ENCODE data around the gene GAS7.

The GAS7 gene

DNA sequence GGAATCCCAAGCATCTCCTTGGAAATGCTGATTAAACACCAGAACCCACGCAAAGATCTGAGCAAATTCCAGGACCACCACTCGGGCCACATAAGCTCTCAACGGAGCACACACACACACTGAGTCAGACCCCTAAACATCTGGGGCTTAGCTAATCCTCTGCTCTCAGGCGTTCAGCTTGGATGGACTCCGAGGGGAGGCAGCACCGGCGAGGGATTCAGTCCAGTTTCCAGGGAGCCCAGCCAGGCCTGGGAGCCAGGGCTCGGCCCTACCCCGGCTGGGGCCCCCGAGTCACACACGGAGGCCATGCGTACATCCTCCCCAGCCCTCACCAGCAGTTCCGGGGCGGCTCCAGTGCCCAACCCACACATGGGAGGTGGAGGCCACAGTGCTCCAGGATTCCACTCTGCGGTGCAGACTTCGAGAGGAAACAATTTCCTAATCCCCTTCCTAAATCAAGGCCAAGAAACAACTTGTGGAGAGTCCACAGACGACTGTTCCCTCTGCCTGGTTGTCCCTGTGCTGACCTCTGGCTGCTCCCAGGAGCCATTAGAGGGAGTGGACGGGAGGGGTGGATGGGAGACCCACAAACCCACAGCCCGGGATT lies 70.5 kb downstream of the GAS7 start:
- DNase-seq, result peak; percentile 81

DNA sequence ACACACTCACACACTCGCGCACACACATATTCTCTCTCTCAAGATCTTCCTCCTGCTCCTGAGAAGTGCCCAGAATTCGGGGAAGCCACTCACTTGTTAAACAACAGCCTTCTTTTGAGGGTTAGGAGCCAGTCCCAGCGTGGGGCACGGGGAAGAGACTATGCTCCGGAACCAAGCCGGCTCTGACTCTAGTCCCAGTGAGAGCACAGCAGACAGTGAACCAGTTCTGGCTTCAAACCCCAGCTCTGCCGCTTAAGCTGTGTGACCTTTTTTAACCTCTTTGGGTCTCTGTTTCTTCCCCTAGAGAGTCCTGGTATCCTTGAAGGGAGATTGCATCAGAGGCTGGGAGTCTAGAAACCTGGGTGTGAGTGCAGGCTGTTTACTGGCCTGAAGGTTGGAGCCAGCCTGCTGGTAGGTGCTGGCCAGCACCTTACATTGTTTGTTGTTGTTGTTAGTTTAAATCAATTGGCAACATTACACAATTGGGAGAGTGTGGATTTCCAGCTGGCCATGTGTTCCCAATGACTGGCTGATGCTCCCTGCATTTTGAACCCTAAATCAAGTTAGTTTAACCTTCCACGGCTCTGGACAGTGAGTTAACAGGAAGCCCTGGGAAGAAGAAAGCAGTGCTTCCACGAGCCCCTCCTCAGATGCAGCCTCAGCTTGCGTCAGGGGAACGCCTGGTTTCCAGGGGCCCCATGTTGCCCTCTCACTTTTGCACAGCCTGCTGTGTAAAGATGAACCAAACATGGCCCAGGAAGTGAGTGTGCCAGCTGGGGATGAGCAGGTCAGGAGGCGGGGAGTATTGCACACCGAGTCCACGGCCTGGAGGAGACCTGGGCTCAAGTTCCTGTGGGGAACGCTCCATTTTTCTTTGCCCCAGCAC lies 71.5 kb downstream of the GAS7 start:
- DNase-seq, result peak; percentile 39

DNA sequence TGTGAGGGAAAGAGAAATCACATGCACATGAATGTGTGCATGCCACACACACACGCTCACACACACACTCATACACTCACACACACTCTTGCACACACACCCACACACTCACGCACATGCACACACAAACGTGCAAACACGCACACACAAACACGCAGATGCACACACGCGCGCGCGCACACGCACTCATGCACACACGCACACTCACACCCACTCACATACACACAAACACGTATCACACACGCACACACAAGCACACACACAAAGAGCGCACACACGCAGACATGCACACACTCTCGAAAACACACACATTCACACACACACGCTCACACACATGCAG lies 72.2 kb downstream of the GAS7 start:
- no peak for DNase-seq

DNA sequence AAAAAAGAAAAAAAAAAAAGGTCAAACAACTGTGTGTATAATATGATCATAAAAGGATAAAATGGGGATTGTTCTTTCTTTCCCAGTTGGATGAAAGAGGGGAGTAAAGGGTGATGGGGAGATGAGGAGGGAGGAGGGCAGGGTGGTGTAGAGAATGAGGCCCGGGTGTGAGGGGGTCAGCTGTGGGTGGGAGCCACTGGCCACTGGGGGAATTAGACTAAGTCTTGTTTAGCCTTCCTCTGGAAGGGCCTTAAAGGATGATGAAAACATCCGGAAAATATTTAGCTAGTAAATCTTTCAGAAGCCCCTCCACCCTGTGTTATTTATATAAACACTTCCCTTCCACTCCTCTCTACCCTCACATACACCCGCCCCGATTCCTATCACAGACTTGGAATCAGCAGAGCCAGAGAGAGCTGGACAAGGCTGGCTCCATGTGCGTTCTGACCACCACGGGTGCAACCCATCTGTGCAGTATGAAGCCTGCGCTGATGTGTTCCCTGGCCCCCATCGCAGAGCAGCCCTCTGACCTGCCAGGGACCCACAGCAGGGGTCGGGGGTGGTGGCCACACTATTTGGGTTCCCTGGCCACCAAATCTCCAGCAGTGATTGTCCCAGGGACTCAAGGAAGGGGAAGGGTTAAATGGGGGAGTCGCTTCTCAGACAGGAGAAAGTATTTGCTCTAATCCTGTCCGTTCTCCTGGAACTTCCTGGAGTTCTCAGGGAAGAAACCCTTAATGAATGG lies 72.7 kb downstream of the GAS7 start:
- no peak for DNase-seq

DNA sequence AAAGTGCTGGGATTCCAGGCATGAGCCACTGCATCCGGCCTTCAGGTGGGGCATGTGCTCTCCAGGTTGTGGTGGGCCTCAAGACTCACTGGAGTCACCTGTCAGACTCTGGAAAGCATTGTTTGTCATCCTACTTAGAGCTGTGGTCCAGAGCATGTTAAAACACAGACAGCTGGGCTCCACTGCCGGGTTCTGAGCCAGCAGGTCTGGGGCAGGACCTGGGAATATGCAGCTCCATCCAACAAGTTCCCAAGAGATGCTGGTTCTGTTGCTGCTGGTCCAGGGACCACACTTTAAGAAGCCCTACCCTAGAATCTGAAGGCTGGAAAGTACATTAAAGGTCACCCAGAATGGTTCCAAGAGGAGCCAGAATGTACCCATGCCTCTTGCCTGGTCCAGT lies 75.3 kb downstream of the GAS7 start:
- DNase-seq, result no peak

DNA sequence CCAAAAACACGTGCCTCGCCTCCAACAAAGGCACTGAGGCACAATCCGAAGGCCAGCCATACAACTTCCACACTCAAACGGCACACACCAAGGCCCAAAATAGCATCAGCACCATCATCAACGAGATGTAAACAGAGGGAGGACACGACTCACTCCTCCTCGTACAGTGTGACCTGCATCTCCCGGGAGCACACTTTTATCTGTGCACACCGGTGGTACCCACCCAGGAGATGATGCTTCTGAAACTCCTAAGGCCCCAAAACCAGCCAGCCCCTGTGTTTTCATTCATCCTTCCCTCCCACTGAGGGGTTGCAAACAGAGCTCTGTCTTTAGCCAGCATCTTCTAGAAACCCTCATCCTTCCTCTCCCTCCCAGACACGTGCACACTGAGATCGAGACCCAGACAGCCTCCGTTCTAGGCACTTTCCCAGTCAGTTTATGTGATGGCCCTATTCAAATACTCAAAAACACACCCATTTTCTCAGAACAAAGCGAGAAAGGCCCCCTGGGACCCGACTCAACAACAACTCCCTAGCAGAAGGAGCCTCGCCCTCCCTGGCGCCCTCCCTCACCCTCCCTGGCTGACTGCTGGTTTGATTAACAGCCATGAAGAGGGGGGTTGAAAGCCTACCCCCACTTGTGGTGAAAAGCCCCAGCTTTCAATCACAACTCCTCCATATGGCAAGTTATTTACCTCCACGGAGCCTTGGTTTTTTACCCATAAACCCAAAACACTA lies 76.3 kb downstream of the GAS7 start:
- DNase-seq, result no peak

DNA sequence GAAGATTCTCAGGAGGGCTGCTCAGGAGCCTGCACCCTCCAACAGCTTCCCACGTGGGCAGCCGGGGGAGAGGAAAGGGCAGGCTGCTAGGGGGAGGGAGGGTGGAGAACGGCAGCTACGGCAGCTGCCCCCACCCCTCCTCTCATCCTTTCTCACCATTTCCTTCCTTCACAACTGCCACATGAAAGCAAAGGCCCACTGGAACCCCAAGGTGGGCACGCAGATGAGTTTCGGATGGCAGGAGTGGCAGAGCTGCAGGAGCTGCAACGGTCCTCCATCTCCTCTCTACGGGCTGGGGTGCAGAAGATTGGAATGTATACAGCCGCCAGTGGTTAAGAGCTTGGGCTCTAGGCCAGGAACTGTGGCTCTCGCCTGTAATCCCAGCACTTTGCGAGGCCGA lies 77.7 kb downstream of the GAS7 start:
- no peak for DNase-seq

DNA sequence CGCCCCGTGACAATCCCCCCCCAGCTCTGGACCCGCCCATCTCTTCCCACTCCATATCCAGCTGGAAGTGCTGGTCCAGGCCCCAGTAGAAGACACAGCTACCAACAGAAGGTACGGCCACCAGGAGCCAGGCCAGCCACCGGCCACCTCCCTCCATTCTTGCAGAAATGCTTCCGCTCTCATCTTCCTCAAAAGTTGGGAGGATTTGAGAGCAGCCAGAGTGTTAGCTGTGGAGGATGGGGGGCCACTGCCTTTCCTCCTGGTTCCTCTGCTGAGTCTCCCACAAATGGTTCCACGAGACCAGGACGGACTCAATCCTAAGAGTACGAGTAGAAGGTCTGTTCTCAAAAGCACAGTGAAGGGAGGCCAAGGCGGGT lies 78.3 kb downstream of the GAS7 start:
- DNase-seq, result no peak

DNA sequence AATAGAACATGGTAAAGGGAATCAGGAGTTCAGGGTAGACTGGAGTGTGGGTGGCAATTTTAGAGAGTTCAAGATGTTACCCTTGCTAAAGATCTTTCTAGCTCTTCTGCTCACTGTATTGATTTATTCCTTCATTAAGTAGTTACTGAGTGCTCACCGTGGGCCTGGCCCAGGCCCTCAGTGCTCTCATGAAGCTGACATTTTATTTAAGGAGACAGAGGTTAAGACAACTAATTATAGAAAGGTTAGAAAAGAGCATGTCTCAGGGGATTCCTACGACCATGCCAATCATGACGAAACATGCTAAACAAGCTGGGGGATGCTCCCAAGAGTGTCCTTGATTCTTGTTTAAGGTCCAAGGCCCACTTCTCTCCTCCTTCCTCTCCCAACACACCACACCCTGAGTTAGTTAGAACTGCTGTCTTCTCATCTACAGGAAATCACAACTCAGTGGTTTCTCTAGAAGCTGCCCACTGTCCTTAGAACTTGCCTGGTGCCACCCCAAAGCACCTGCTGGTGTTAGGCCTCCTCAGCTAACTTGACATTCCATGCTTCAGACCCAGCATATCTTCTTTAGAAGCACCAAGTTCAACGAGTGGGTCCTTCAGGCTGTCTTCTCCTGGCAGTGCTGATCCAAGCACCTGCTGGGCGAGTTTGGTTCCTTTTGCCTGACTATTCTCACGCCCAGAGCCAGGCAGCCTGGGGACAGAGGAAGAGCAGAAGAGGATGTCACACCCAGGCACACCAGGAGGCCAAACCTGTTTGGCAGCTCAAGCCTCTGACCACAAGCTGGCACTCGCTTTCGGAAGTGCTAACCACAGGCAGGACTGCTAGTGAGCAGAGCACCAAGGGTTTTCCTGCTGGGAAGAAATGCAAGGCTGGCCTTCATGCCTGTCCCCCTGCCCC lies 79.0 kb downstream of the GAS7 start:
- no peak for DNase-seq

DNA sequence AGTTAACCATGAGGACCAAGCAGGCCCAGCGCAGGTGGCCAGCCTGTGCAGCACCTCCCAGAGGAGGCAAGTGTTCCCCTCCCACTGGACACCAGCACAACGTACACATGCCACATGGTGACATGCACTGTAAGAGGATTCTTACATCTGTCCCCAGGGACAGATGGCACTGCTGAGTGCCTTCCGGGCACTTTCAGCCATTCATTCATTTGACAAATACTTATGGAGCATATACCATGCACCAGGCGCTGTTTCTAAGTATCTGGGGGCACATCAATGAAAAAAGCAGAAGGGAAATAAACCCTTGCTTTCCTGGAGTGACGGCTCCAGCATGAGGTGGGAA lies 79.6 kb downstream of the GAS7 start:
- no peak for DNase-seq

DNA sequence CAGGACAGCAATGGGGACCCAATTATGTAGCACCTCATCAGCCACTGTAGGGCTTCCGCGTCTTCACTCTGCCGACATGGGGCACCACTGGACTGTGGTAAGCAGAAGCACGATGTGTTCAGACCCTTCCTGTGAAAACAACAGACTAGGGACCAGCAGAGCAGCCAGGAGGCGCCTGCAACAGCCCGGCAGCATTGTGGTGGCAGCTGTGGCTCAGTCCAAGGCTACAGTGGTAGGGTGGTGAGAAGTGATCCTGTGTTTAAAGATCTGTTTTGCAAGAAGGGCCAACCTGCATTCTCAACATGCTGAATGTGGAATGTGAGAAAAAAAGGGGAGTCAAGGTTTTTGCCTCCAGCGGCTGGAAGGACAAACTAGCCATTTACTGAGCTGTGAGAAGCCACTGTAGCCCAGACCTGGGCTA lies 80.8 kb downstream of the GAS7 start:
- DNase-seq, result no peak

DNA sequence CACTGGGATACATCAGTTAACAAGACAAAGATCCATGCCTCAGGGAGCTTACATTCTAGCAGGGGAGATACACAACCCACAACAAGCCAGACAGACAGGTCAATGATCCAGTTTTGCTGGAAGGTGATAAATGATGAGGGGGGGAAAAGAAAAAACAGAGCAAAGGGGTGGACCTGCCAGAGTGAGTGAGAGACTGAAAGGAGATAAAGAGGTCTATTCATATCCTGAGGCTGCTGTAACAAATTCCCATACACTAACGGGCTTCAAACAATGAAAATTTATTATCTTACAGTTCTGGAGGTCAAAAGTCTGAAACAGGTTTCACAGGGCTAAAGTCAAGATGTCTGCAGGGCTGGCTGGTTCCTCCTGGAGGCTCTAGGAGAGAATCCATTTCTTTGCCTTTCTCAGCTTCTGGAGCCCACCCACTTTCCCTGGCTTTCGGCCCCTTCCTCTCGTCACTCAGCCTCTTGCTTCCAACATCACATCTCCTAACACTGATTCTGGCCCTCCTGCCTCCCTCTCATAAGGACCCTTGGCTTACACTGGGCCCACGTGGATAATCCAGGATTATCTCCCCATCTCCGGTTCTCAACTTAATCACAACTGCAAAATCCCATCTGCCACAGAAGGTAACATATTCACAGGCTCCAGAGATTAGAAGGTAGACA lies 81.5 kb downstream of the GAS7 start:
- DNase-seq, result no peak

DNA sequence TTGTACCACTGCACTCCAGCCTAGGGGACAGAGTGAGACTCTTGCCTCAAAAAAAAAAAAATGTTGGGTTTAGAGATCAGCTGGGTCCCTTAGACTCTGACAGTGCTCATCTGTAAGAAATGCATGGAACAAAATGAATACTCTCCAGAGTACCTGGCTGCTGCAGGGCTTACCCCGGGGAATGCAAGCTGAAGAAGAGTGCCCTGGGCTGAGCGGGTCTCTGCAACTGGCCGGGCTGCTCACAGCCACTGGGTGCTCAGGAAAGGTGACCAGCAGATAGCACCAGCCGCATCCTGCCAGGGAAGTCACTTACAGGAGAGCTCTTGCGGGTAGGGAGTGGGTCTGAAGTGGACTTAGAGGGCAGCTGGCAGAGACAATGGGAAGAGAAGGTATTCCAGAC lies 82.1 kb downstream of the GAS7 start:
- DNase-seq, result no peak

DNA sequence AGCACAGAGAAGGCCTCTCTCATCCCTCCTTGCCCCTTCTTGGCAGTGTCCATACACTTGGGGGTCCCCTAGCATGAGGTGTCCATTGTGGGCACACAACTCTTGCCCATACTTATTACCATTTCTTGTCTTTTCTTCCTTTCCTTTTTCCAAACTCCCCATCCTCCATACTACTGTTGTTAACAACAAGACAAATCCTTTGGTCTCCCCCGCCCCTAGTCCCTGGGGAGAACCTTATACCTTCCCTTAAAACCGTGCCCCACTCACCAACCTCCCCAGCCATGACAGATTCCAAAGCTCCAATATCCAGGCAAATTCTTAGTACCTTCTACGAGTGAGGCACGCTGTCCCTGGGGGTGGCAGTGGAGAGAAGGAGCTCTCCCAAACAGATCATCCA lies 82.9 kb downstream of the GAS7 start:
- DNase-seq, result no peak

DNA sequence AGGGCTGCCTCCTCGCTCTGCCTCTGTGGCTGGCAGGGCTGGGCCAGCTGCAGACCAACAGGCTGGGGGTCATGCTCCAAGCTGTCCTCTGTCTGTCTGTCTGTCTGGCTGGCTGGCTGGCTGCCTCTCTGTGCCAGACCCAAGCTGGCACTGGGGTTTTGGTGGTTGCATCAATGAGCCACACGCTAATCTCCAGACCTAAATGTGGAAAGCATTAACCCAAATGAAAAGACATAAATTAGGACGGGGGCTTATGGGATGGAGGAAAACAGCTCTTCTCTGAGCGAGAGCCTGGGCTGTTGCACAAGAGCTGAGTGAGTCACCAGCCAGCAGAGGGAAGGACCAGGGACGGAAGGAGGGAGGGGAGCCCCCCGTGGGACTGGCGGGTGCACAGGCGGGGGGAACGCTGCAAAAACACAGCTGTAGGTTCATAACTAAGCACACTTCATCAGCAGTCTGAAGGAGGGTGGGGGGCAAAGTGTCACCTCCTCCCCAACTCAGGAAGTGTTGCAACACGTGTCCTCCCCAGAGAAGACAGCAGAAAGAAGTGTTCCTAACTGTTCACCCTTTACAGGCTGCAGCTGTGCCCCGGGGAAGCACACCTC lies 83.4 kb downstream of the GAS7 start:
- DNase-seq, result peak; percentile 89

DNA sequence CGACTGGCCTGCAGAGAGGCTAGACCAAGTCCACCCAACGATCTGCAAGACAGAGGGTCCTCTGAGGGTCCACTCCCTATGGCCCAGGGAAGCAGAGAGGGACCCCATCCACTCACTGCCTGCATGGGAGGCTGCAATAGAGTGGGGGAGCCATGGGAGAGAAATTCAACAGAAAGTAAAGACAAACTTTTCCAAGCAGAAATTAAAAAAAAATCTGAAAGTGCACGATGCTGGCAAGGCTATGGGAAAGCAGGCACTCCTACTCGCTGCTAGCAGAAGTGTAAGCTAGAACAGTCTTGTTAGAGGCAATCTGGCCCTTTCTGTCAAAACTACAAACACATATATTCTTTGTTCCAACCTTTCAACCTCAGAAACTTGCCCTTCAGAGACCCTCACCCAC lies 85.4 kb downstream of the GAS7 start:
- DNase-seq, result no peak

DNA sequence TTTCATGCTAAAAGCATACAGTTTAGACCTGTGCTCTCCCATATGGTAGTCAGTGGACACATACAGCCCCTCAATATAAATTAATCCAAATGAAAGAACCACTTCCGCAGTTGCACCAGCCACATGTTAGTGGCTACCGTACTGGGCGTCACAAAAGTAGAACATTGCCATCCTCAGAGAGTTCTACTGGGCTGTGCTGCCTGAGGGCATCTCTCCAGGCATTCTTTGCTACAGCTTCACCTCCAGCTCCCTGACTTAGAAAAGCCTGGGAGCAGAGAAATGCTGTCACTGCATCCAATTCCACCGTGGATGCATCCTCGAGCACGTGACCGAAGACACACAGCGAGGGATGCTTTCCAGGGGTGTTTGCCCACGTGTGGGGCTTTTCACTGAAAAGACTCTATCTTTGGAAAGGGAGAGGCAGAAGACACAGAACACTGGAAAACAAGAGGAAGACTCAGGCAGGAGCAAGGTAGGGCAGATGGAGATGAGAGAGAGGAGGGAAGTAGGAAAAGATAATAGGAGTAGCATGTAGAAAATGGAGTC lies 86.4 kb downstream of the GAS7 start:
- no peak for DNase-seq

DNA sequence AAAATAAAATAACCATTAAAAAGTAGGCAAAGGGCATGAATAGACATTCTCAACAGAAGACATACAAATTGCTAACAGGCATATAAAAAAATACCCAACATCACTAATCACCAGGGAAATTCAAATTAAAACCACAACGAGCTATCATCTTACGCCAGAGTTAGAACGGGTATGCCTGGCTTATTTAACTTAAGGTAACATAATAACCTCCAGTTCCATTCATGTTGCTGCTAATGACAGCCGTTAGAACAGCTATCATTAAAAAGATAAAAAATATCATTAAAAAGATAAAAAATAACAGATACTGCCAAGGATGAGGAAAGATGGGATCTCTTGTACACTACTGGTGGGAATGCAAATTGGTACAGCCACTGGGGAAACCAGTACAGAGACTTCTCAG lies 89.3 kb downstream of the GAS7 start:
- DNase-seq, result no peak

DNA sequence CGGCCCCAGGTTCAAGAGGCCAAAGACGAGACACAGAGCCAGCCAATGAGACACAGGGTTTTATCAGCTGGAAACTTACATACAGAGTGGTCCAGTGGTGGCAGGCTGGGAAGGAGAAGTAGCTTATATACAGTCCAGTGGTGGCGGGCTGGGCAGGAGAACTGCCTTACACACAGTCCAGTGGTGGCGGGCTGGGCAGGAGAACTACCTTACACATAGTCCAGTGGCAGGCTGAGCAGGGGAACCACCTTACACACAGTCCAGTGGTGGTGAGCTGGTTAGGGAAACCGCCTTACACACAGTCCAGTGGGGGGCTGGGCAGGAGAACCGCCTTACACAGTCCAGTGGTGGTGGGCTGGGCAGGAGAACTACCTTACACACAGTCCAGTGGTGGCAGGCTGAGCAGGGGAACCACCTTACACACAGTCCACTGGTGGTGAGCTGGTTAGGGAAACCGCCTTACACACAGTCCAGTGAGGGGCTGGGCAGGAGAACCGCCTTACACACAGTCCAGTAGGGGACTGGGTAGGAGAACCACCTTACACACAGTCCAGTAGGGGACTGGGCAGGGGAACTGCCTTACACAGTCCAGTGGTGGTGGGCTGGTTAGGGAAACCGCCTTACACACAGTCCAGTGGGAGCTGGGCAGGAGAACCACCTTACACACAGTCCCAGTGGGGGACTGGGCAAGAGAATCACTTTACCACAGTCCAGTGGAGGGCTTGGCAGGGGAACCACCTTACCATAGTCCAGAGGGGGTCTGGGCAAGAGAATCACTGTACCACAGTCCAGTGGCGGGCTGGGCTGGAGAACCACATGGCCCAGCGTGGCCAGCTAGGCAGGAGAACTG lies 90.9 kb downstream of the GAS7 start:
- DNase-seq, result no peak

DNA sequence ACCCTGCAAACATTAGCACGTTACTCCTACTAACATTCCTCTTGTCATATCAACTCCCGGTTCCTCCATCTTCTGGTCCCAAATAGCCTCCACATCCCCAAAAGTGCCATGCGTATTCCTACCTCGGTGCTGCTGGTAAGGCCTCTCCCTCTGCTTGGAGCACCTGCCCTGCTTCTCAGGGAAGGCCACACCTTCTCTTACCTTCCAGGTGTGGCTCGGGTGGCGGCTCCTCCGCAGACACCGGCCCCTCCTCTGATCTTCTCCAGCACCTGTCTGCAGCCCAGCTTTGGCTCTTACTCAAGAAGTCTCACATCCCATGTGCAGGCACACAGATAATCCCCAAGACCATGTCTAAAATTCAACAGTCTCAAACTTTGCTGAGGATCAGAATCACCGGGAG lies 92.3 kb downstream of the GAS7 start:
- no peak for DNase-seq
